Erythroblast (primary cell): ENCODE measurements around the gene MUC2.
"Not testable (repeated sequence)": the region's sequence is repeated elsewhere in the genome, so short reads cannot be mapped to it uniquely, and the experiment has no call there.

Source experiments
- DNase-seq, 2 experiments: peaks; one replicate each; lab custom pipeline; 2025; lab: John Stamatoyannopoulos, UW
- GATA1 ChIP-seq: IDR thresholded peaks from 2 replicates; pipeline ENCODE4 v1.6.1; 2011; ENCODE audit warnings: low read depth, mild to moderate bottlenecking, control low read depth, low read length, moderate library complexity
- POLR2A ChIP-seq: IDR thresholded peaks from 2 replicates; pipeline ENCODE4 v1.6.1; 2011; ENCODE audit warnings: mild to moderate bottlenecking, low read length

Gene MUC2

DNA sequence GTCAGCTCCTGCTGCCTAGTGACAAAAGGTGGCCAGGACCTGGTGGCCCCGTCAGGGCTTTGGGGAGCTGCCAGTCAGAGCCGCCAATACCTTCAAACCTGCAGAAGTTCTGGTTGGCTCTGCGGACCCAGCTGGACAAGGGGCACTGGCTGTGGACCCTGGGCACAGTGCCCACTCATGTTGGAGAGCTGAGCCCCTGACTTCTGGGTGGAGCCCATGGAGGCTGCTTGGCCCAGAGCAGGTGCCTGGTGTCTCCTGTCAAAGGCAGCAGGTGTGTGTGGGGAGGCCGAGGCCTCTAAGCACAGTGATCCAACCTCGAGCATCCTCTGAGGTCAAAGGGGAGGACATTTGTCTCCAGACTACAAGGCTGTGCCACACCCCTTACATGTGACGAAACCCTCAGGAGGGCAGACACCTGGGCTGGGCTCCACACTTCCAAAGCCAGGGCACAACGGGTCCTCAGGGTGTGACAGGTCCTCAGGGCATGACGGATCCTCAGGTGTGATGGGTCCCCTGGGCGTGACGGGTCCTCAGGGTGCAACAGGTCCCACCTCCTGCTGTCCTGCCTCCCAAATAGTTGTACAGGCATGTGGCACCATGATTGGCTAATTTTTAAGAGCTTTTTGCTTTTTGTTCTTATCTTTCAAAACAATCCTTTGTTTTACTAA lies 37.0 kb downstream of the MUC2 start:
- DNase-seq, result no peak
- no peak for TF ChIP-seq GATA1
- no peak for TF ChIP-seq POLR2A

DNA sequence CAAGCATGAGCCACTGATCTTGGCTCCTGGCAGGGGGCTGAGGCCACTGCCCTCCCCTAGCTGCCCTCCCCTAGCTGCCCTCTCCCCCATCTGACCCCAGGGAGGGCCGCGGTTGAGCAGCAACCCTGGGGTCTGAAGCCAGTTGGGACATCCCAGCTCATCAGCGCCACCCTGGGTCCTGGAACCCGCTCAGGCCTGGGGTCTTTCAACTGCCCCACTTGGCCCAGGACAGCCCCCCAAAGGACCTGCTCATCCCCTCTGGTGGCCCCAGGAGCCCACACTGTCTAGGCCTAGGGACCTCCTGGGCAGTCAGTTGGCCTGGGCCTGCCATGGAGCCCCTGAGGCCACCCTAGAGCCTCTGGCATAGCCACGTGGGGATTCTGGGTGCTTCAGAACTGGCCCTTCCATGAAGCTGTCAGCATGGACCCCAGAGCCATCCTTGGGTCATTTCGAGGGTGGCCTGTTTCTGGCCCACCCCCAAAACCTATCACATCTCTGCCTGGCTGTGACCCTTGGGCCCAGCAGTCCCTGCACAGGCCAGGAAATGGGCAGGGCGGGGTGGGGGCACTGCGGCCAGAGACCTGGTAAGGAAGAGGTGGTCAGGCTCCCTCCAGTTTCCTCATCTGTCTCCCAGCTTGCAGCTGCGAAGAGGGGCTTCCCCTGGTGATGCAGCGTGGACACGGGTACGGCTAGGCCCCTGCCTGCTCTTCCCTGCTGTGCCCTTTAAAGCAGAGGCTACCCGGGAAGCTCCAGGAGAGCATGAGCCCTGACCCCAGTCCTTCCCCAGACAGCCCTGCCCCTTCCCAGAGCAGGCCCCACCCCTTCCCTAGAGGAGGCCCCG lies 37.9 kb downstream of the MUC2 start:
- TF ChIP-seq POLR2A, result no peak
- TF ChIP-seq GATA1, result no peak

DNA sequence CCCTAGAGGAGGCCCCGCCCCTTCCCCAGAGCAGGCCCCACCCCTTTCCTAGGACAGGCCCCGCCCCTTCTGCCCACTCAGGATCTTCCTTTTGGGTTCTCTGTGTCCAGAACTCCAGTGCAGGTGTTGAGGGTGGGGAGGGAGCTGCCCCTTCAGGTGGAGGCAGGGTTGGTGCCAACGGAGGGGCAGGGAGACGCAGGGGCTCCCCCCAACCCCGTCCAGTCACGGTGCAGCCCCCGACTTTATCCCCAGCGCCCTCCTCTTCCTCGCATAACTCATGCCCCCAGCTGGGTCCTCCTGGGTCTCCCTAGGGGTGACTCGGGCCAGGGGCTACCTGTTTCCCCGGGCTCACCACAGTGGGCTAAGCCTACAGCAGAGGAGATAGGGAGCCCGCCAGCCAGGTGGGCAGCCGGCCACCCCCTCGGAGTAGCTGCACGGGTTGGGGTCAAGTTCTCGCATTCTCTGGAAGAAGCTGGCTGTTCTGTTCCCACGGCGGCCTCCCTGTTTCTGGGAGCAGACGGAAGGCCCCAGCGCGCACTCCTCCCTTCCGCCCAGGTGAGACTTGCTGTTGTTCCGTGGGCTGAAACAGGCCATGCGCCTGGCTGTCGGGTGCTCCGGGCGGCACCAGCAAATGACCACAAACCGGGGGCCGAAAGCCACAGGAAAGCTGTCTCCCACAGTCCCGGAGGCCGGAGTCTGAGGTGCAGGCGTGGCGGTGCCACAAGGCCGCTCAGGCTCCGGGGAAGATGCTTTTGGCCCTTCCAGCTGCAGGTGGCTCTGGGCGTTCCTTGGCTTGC lies 38.9 kb downstream of the MUC2 start:
- peak in 1 of 2 experiments; percentile 14 for DNase-seq
- TF ChIP-seq POLR2A (no peak), GATA1 (no peak)

More for the DNA sequence above, 37.9 kb downstream of the MUC2 start:
- no peak for DNase-seq

DNA sequence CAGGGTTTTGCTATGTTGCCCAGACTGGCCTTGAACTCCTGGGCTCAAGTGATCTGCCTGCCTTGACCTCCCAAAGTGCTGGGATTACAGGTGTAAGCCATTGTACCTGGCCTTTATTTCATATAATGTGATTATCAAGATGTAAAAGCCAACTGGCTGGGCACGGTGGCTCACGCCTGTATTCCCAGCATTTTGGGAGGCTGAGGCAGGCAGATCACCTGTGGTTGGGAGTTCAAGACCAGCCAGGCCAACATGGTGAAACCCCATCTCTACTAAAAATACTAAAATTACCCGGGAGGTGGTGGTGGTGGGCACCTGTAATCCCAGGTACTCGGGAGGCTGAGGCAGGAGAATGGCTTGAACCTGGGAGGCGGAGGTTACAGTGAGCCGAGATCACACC lies 40.6 kb downstream of the MUC2 start:
- not testable (repeated sequence) for DNase-seq

DNA sequence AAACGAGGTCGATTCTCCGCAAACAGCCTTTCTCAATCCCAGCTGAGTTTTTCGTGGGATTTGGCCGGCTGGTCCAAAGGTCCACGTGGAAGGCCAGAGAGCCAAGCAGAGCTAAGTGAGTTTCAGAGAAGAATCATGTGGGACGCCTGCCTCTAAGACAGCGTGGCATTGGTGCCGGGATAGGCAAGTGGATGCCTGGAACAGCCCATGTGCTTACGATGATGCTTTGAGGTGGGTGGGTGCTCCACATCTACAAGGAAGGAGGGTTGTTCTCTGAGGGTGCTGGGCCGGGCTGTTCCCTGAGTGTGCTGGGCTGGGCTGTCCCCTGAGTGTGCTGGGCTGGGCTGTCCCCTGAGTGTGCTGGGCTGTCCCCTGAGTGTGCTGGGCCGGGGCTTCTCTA lies 41.4 kb downstream of the MUC2 start:
- TF ChIP-seq GATA1 (no peak), POLR2A (no peak)
- DNase-seq, result no peak

DNA sequence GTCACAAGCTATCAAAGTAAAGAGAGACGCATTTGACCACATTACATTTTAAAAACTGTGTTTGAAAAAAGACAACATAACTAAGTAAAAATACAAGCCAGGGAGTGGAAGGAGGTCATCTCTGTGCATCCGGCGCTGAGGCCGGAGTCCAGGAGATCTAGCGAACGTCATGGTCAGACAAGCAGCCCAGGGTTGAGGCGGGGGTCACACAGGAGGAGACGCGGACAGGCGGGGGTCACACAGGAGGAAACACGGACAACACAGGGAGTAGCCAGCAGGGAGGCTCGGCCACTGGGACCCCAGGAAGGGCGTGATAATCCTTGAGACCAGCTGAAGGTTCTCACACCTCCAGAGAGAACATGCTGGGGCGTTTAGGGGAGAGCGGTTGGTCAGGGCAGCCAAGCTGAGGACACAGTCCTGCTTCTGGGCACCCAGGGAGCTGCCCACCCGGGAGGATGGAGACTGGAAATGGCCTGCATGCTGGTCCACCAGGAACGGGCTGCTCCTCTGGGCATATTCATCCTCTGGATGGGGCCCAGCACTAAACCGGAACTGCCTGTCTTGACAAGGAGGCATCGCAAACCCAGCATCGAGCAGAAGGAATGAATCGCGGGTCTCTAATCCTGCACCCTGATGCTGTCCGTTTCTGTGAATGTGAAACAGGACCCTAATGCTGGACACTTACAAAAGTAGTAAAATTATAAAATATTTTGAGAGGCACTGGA lies 42.2 kb downstream of the MUC2 start:
- TF ChIP-seq GATA1, result no peak
- TF ChIP-seq POLR2A, result no peak
- DNase-seq, result no peak

DNA sequence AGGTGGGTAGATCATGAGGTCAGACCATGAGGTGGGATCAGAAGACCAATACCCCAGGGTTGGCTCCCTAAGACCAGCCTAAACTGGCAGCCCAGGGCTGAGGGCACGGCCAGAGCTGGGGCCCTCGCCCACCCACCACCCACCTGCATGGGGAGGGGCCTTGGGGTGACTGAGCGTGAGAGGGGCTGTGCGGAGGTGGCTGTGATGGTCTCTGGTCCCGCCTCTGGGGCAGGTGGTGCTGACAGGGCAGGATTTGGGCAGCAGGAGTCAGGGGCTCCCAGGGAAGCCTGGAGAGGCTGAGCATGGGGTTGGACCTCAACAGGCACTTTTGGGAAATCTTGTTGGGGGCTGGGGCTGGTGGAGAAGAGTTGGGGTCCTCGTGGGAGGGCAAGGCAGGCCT lies 43.3 kb downstream of the MUC2 start:
- DNase-seq, result no peak

DNA sequence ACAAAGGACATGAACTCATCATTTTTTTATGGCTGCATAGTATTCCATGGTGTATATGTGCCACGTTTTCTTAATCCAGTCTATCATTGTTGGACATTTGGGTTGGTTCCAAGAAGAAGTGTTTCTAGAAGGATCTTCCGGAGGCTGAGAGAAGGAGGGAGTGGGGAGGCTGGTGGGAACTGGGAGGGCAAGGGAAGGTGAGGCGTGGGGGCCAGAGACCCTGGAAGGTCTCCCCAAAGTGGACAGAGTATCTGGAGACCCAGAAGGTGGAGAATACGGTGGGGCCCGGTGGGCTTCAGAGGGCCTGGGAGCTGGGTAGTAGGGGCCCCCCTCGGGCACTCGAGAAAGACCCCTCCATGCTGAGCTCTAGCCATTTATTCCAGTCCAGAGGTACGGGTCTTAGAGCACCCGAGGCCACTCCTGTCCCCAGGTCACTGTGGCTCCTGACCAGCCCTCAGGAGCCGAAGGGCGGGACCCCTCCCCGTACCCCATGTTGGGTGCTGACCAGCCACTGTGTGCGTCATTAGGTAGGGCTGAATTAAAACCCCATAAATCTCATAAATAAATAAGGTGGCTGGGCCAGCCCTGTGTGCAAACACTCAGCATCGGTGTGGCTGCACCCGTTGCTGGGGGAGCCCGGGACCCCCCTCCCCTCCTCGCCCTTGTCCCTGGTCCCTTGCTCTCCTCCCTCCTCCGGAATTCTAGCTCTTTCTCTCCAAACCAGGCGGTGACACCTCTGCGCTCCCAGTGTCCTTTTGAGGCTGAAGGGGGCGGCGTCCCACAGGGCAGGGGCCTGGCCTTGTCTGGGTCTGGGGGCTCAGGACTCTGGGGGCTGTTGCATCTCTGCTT lies 44.3 kb downstream of the MUC2 start:
- DNase-seq, result no peak
- TF ChIP-seq POLR2A, result no peak
- no peak for TF ChIP-seq GATA1

More for the DNA sequence above, 43.3 kb downstream of the MUC2 start:
- no peak for TF ChIP-seq GATA1
- no peak for TF ChIP-seq POLR2A

DNA sequence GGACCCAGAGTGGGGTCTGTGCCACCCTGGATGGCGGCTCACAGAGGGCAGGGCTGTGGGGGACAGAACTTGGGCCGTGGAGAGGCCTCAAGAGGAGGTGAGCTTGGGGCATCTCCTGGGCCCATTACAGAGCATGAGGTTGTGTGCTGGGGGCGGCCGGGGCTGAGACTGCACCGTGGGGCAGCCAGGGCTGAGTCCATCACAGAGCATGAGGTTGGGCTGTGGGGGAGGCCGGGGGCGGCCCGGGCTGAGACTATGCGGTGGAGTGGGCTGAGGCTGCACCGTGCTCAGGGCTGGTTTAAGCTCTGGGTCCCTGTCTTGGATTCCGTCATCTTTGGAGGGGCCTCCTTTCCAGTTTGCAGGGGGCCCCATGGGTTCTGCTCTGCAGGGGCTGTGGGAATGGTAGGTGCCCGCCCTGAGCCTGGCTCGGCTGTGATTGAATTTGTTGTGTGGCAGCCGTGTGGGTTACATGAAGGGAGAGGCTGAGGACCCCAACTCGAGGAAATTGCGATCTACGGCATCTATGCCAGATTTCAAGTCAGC lies 45.0 kb downstream of the MUC2 start:
- TF ChIP-seq GATA1 (no peak), POLR2A (no peak)
- DNase-seq, result no peak

DNA sequence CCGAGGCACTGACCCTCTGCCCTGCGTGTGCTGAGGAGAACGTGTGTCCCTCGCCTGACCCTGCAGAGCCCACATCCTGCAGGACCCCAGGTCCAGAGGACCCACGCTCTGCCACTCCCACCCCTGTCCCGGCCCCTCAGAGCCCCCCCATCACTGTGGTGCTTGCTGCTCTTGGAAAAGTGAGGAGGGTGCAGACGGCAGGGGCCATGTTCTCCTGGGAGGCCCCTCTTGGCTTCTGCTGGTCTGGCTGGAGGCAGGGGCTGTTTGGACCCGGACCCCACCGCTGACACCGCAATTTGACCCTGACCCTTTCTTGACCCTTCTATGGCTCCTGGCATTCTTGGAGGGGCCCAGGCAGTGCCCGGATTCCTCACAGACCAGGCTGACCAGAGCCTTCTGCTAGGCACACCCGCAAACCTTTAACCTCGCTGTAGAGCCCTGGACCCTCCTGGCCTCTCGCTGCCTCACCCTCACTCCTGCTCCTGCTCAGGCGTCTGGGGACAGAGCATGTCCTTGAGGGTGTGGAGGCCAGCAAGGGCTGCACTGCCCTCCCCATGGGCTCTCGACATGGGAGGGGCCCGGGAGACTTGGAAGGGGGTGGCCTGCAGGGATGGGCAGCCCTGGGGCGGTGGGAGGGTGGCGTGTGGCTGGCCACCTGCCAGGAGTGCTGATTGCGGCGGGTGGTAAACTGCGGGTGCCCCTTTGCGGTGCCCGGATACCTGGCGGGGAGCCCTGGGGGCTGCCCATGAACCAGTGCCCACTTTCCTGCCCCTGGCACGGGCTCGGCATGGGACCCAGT lies 46.1 kb downstream of the MUC2 start:
- TF ChIP-seq POLR2A (no peak), GATA1 (no peak)
- no peak for DNase-seq

DNA sequence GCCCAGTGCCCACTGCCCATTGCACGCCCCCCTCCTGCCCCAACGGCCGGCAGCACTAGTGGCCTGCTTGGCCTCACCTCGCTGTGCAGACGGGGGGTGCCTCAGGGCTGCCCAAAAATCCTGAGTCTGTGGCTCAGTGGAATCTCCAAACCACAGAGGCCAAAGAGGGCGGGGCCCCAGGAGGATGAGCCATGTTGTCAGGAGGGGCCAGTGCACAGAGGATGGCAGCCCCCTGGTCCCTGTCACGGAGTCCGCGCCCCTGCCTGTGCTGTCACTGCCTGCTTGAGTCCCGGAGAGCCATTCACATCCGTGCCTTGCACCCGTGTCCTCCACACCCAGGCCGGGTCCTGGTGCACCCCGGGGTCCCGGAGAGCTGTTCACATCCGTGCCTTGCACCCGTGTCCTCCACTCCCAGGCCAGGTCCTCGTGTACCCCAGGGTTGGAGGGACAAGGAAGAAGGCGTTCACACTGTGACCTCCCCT lies 46.7 kb downstream of the MUC2 start:
- no peak for DNase-seq
- TF ChIP-seq POLR2A, result no peak
